HL-60/S4 (cell line): ENCODE measurements around the gene NPR2.

Source experiments
- in situ Hi-C: fragments of 300-500 bp; cut with MboI; formaldehyde crosslinking; loops from 2 replicates; pipeline ENCODE4 v1.14.3; 2022; ENCODE audit warnings: low sequenced_read_pairs

The NPR2 gene

GRCh38 chr9:35852876-35853865, 61.8 kb downstream of the NPR2 start:
- in situ Hi-C loops: no loop called here

- in situ Hi-C loops: no loop called here
These were observed 62.8 kb downstream of the NPR2 start for GRCh38 chr9:35854091-35854762.

GRCh38 chr9:35856206-35856605, 64.8 kb downstream of the NPR2 start:
- in situ Hi-C loops: no loop called here

GRCh38 chr9:35856882-35857281, 65.5 kb downstream of the NPR2 start:
- in situ Hi-C loops: no loop called here

- in situ Hi-C loops: no loop called here
These were observed 67.1 kb downstream of the NPR2 start for GRCh38 chr9:35858458-35858857.
